Right atrium auricular region (tissue), 2 donors: Measurements from ENCODE around the gene DRC1. TPM values are rescaled to one million over a fixed set of nuclear protein-coding genes. Genes with fewer than 3 reads are reported as not detected.

Source experiments
- DNase-seq: peaks from one replicate; pipeline ENCODE4 v3.0.0-alpha.2; 2019; ENCODE audit warnings: low spot score
- H3K27ac ChIP-seq, 2 donors: fragments of 200-600 bp; sonication (generic); 1 replicate in 1 of 2; 2 replicates in 1 of 2; pipeline ENCODE4 v1.5.1; 2016 to 2019
- H3K27me3 ChIP-seq, 2 donors: fragments of 200-600 bp; sonication (generic); one replicate each; pipeline versions ENCODE4 v1.5.1 to v1.6.0; 2017 to 2019
- H3K36me3 ChIP-seq: fragments of 200-600 bp; sonication (generic); one replicate; pipeline ENCODE4 v1.5.1; 2016
- H3K4me1 ChIP-seq, 2 donors: fragments of 200-600 bp; sonication (generic); one replicate each; pipeline versions ENCODE4 v1.5.1 to v1.6.0; 2017 to 2019
- H3K4me3 ChIP-seq, 2 donors: fragments of 200-600 bp; sonication (generic); 1 replicate in 1 of 2; 2 replicates in 1 of 2; pipeline ENCODE4 v1.5.1; 2017 to 2019; ENCODE audit warnings: mild to moderate bottlenecking in 1 of 2, moderate library complexity in 1 of 2
- H3K9me3 ChIP-seq, 2 donors: fragments of 200-600 bp; sonication (generic); one replicate each; pipeline ENCODE4 v1.5.1; 2019
- CTCF ChIP-seq, 2 donors: fragments of 200-600 bp; sonication (generic); IDR thresholded peaks; one replicate each; pipeline ENCODE4 v1.5.1; 2019; ENCODE audit warnings: antibody characterized with exemption in 2 of 2
- total RNA-seq, 2 donors: library from RNA; depleted of rRNA; stranded (reverse); fragments of >200 nt; gene quantifications; one replicate each; pipeline ENCODE4 v1.1.0, GENCODE V29; 2016

Gene DRC1
- total RNA-seq, 2 donors from 2014 or later: not detected

DNA sequence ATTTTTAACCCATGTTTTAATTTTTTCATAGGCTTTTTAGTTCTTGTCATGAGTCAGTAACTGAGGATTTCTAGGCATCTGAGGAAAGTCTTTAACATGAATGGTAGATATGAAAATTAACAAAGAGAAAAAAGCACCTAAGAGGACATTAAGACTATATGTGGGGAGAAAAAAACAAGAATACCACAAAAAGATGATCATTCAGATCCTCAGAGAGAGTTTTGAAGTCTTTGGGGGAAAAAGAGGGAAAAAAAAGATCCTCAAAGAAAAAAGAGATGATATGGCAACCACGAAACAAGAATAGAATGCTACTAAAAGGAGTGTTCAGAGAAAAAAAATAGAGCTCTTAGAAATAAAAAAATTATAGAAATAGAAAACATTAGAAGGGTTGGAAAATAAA, 8.1 kb downstream of the DRC1 start:
- no peak for DNase-seq
- Histone ChIP-seq H3K9me3 (no peaks in the 10 kb centered on the region), H3K27me3 (no peaks in the 10 kb centered on the region), H3K27ac (no peak overlapping the region), H3K36me3 (no peaks in the 10 kb centered on the region), H3K4me3 (no peak overlapping the region), H3K4me1 (no peaks in the 10 kb centered on the region)
- no peak for TF ChIP-seq CTCF (IDR thresholded peaks at IDR 0.05)

- no peaks in the 10 kb centered on the region for H3K36me3 ChIP-seq
- H3K9me3 ChIP-seq: no peaks in the 10 kb centered on the region
- no peaks in the 10 kb centered on the region for H3K27me3 ChIP-seq
- H3K4me1 ChIP-seq: no peaks in the 10 kb centered on the region
- H3K4me3 ChIP-seq: no peak overlapping the region
- no peak for TF ChIP-seq CTCF (IDR thresholded peaks at IDR 0.05)
- H3K27ac ChIP-seq: no peak overlapping the region
- no peak for DNase-seq
Observed at GRCh38 chr2:26410764-26411243, 9.1 kb downstream of the DRC1 start.

GRCh38 chr2:26411419-26411818, 9.7 kb downstream of the DRC1 start:
- DNase-seq: no peak
- no peaks in the 10 kb centered on the region for H3K36me3 ChIP-seq
- H3K9me3 ChIP-seq: no peaks in the 10 kb centered on the region
- H3K27me3 ChIP-seq: no peaks in the 10 kb centered on the region
- no peak for TF ChIP-seq CTCF (IDR thresholded peaks at IDR 0.05)
- H3K4me1 ChIP-seq: no peaks in the 10 kb centered on the region
- no peak overlapping the region for H3K4me3 ChIP-seq
- no peak overlapping the region for H3K27ac ChIP-seq

DNA sequence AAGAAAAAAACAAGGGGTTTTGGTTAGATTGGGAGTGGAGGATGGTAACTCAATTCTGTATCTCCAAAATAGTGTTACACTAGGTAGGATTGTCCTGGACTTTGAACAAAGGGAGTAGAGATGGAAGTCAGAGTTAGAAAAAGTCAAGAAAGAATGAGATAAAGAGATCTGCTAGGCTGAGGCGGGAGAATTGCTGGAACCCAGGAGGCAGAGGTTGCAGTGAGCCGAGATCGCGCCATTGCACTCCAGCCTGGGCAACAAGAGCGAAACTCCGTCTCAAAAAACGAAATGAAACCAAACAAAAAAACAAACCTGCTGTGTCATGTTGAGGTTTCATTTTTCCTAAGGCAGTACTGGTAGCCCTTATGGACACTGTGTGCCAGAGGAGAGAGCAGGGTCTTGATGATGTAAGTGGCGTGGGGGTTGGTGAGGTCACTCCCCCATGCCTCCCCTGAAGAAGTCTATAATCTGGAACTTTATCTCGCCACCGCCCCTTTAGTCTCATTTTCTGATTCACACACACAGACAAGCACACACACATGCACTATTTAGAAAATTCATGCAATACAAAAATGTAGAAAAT, 10.5 kb downstream of the DRC1 start:
- Histone ChIP-seq H3K36me3 (no peaks in the 10 kb centered on the region), H3K27me3 (no peaks in the 10 kb centered on the region), H3K9me3 (no peaks in the 10 kb centered on the region), H3K27ac (no peak overlapping the region), H3K4me3 (no peak overlapping the region), H3K4me1 (no peaks in the 10 kb centered on the region)
- DNase-seq: no peak
- TF ChIP-seq CTCF (IDR thresholded peaks at IDR 0.05): no peak

GRCh38 chr2:26414311-26414710, 12.6 kb downstream of the DRC1 start:
- no peak for DNase-seq
- Histone ChIP-seq H3K4me3 (no peak overlapping the region), H3K27me3 (no peaks in the 10 kb centered on the region), H3K27ac (no peak overlapping the region), H3K36me3 (no peaks in the 10 kb centered on the region), H3K4me1 (no peaks in the 10 kb centered on the region), H3K9me3 (no peaks in the 10 kb centered on the region)
- TF ChIP-seq CTCF (IDR thresholded peaks at IDR 0.05): no peak

GRCh38 chr2:26421961-26422360, 20.2 kb downstream of the DRC1 start:
- TF ChIP-seq CTCF (IDR thresholded peaks at IDR 0.05): no peak
- no peaks in the 10 kb centered on the region for H3K9me3 ChIP-seq
- no peaks in the 10 kb centered on the region for H3K36me3 ChIP-seq
- no peak overlapping the region for H3K27ac ChIP-seq
- no peaks in the 10 kb centered on the region for H3K27me3 ChIP-seq
- H3K4me1 ChIP-seq: no peaks in the 10 kb centered on the region
- DNase-seq: no peak
- H3K4me3 ChIP-seq: no peak overlapping the region
